HepG2 (cell line): ENCODE results near the gene UHMK1. TPM values are rescaled to one million over a fixed set of nuclear protein-coding genes. Genes with fewer than 3 reads are reported as not detected.

Experiments
- AHDC1 ChIP-seq: sonication (generic); formaldehyde crosslinking; IDR thresholded peaks from 2 replicates; pipeline ENCODE4 v1.5.1; 2020; ENCODE audit warnings: mild to moderate bottlenecking, missing genetic modification reagents, borderline replicate concordance
- GTF2F1 ChIP-seq: fragments of 150-350 bp; IDR thresholded peaks from 2 replicates; pipeline ENCODE4 v1.6.1; 2014; ENCODE audit warnings: low read length
- HNF4A ChIP-seq: sonication (generic); formaldehyde crosslinking; IDR thresholded peaks from 2 replicates; pipeline ENCODE4 v1.4.0; 2020; ENCODE audit warnings: missing genetic modification reagents
- ZNF207 ChIP-seq: fragments of 450-650 bp; IDR thresholded peaks from 2 replicates; pipeline ENCODE4 v1.6.1; 2016; ENCODE audit warnings: antibody characterized with exemption, borderline replicate concordance
- ZNF350 ChIP-seq: sonication (generic); formaldehyde crosslinking; IDR thresholded peaks from 2 replicates; pipeline ENCODE4 v1.4.0; 2020; ENCODE audit warnings: mild to moderate bottlenecking, low read depth, missing genetic modification reagents, borderline replicate concordance
- ZNF446 ChIP-seq: sonication (generic); formaldehyde crosslinking; IDR thresholded peaks from 2 replicates; pipeline ENCODE4 v1.5.0; 2020; ENCODE audit warnings: mild to moderate bottlenecking, missing genetic modification reagents
- ZNF574 ChIP-seq: sonication (generic); formaldehyde crosslinking; IDR thresholded peaks from 2 replicates; pipeline ENCODE4 v1.4.0; 2020; ENCODE audit warnings: missing genetic modification reagents
- ZNF616 ChIP-seq: sonication (generic); formaldehyde crosslinking; IDR thresholded peaks from 2 replicates; pipeline ENCODE4 v1.5.0; 2020; ENCODE audit warnings: low read depth, mild to moderate bottlenecking, missing genetic modification reagents
- ZNF768 ChIP-seq: sonication (generic); formaldehyde crosslinking; IDR thresholded peaks from 2 replicates; pipeline ENCODE4 v1.4.0; 2020; ENCODE audit warnings: missing genetic modification reagents
- ZNF777 ChIP-seq: sonication (generic); formaldehyde crosslinking; IDR thresholded peaks from 2 replicates; pipeline ENCODE4 v1.4.0; 2020; ENCODE audit warnings: missing genetic modification reagents
- ZSCAN20 ChIP-seq: sonication (generic); formaldehyde crosslinking; IDR thresholded peaks from 2 replicates; pipeline ENCODE4 v1.4.0; 2020; ENCODE audit warnings: missing genetic modification reagents, mild to moderate bottlenecking, borderline replicate concordance
- polyA plus RNA-seq, 8 experiments: library from polyadenylated mRNA; depleted of rRNA in 3 of 8; stranded (reverse) in 7 of 8; unstranded in 1 of 8; fragments of >200 nt; fragmentation: Illumina TruSeq in 4 of 8; extraction: Trizol in 4 of 8; gene quantifications; 2 replicates each; pipeline versions ENCODE4 v1.2.1 to v1.2.3, GENCODE V29; 2011 to 2016; ENCODE audit warnings: low read depth in 4 of 8, missing spikeins in 1 of 8, mixed read lengths in 1 of 8; ENCODE audit not compliant: insufficient read depth in 1 of 8
- total RNA-seq, 5 experiments: library from RNA; depleted of rRNA; stranded (reverse); fragments of >200 nt; fragmentation: Illumina TruSeq; extraction: Trizol; gene quantifications; 2 replicates each; pipeline ENCODE4 v1.2.3, GENCODE V29; 2016; ENCODE audit warnings: low read depth in 1 of 5
- TF ChIP-seq, protein P1 (sequence below): sonication (generic); formaldehyde crosslinking; conservative IDR thresholded peaks from 2 replicates; pipeline ENCODE4 v1.8.0; 2022; ENCODE audit warnings: low read depth, missing genetic modification reagents
- TF ChIP-seq, protein P2 (sequence below): sonication (generic); formaldehyde crosslinking; IDR thresholded peaks from 2 replicates; pipeline ENCODE4 v1.4.0; 2020; ENCODE audit warnings: mild to moderate bottlenecking, missing genetic modification reagents

The UHMK1 gene
- total and polyA plus RNA-seq, 2 of the 13 experiments (the other 11 are each of a cell fraction or from before 2014, with no cell fraction given) = 12.9 to 20.0 TPM

DNA sequence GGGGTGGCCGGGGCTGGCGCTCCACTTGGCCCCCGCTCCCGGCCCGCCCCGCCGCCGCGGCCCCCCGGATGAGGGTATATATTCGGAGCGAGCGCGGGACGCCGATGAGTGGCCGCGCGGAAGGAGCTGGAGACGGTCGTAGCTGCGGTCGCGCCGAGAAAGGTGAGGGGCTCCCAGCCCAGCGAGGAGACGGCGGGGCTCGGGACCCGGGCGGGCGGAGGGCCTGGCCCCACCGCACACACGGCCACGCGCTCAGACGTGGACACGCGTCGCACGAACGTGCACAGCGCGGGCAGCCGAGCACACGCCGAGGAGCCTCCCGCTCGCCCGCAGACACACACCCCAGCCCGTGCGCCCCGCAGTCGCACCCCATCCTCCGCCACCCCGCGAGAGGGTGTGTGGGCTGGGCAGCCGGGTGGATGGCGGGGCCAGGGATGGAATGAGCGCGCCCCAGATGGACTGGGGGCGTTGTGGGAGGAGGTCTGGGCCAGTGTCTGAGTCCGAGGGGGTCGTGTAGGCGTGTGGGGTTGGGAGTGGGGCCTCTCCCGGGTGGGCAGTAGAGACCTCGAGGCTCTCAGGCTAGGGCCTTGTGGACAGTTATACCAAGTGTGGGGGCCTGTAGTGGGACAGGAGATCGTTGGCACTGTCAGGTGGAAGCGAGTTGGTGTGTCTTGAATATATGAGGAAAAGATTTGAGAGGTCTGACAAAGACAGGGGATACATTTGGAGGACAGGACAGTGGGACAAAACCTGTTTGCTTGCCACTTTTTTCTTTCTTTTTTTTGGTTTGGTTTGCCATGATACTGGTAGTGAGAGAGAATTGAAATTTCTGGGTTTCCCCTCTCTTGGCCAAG is 64.2 kb downstream of the UHMK1 start, which contains the start of gene UAP1 (continued):
- TF ChIP-seq AHDC1 (CRISPR knock-in tag) (no peak), HNF4A (CRISPR knock-in tag) (no peak), ZNF574 (CRISPR knock-in tag) (no peak; the same call in 1 of the 2 replicates), GTF2F1 (no peak), ZNF768 (CRISPR knock-in tag) (peak; percentile 78), ZNF446 (CRISPR knock-in tag) (no peak), ZNF616 (CRISPR knock-in tag) (peak; percentile 66; the same call in 1 of the 2 replicates), ZSCAN20 (no peak), ZNF207 (no peak), ZNF350 (CRISPR knock-in tag) (no peak), ZNF777 (no peak; the same call in 1 of the 2 replicates)
- TF ChIP-seq, protein P1, sequence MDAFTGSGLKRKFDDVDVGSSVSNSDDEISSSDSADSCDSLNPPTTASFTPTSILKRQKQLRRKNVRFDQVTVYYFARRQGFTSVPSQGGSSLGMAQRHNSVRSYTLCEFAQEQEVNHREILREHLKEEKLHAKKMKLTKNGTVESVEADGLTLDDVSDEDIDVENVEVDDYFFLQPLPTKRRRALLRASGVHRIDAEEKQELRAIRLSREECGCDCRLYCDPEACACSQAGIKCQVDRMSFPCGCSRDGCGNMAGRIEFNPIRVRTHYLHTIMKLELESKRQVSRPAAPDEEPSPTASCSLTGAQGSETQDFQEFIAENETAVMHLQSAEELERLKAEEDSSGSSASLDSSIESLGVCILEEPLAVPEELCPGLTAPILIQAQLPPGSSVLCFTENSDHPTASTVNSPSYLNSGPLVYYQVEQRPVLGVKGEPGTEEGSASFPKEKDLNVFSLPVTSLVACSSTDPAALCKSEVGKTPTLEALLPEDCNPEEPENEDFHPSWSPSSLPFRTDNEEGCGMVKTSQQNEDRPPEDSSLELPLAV (CRISPR knock-in tag) = 0 out of 2 replicates have a peak, but pooled peaks have one; percentile 67
- TF ChIP-seq, protein P2, sequence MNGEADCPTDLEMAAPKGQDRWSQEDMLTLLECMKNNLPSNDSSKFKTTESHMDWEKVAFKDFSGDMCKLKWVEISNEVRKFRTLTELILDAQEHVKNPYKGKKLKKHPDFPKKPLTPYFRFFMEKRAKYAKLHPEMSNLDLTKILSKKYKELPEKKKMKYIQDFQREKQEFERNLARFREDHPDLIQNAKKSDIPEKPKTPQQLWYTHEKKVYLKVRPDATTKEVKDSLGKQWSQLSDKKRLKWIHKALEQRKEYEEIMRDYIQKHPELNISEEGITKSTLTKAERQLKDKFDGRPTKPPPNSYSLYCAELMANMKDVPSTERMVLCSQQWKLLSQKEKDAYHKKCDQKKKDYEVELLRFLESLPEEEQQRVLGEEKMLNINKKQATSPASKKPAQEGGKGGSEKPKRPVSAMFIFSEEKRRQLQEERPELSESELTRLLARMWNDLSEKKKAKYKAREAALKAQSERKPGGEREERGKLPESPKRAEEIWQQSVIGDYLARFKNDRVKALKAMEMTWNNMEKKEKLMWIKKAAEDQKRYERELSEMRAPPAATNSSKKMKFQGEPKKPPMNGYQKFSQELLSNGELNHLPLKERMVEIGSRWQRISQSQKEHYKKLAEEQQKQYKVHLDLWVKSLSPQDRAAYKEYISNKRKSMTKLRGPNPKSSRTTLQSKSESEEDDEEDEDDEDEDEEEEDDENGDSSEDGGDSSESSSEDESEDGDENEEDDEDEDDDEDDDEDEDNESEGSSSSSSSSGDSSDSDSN (CRISPR knock-in tag) = peak; percentile 60; the same call in 1 of the 2 replicates
